GM18861 (cell line): ENCODE measurements around the gene DNAJC27.

ENCODE experiments used
- ATAC-seq: cut with Tn5 transposase; IDR thresholded peaks from one replicate; pipeline ENCODE4 v1.9.1; 2021; ENCODE audit not compliant: unreplicated experiment

Gene DNAJC27

DNA sequence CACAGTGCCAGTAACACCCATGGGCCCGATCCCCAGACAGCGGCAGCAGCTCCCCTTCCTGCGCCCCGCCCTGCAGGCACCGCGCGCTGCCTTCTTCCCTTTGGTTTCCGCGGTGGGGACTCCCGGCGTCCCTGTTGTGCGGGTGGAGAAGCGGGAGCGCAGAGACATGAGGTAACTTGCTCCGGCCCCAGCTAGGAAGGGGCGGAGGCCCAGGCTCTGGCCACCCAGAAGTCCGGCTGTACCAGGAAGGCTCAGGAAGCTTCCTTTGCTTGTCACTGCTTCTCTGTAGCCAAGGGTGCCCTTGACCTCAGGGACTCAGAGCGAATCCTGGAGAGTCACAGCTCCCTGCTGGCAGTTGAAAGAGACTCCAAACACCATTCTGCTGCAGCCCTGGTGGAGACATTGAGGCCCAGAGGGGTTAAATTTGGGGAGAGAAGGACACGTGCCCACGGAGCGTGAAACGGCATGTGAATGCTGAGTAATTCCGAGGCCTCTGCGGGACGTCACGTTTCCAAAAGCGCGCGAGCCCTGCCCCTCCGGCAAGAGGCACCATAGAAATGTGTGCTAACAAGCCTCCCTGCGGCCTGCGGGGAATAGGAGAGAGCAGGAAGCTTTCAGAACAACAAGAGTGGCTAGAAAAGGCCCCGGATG, 45.0 kb downstream of the DNAJC27 start:
- ATAC-seq: no peak

DNA sequence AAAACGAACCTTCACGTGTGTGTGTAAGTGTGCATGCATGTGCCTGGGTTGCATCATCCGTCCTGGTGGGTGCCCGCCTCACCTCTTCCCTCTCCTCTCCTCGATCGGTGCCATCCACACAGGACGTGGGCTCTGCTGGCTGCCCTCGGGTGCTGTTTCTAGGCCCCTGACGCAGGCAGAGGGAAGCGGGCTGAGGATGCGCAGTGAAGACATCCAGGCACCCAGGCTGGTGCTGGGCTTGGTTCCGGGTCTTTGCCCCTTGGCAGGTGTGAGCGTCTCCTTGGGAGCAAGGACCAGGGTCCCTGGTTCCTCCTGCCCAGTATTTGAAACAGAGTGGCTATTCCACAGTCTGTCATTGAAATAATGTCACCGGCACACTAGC, 45.5 kb downstream of the DNAJC27 start:
- ATAC-seq: no peak

DNA sequence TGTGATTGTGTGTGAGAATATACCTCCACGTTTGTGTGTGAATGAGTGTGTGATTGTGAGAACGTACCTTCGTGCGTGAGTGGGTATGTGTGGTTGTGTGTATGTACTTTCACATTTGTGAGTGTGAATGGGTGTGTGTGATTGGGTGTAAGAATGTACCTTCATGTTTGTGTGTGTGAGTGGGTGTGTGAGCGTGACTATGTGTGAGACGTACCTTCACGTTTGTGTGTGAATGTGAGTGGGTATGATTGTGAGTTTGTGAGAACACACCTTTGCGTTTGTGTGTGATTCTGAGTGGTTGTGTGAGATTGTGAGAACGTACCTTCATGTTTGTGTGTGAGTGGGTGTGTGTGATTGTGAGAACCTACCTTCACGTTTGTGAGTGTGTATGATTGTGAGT, 45.9 kb downstream of the DNAJC27 start:
- ATAC-seq: no peak

DNA sequence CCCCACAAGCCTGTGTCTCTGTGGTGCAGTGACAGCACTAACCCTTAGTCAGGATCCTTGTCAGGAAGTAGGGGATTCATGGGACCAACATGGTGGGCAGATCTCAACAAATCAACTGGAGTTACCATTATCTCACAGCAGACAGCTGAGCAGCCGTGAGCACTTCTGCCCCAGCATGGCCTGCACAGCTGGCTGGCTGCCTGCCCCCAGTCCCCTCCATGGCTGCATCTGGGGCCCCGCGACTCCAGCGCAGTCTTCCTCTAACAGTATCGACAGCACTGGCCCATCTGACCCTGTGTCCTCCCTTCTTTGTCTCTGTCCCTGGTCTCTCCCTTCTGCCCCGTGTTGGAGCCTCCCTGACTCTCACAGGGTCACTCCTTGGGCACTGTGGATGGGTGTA, 47.0 kb downstream of the DNAJC27 start:
- ATAC-seq: no peak

DNA sequence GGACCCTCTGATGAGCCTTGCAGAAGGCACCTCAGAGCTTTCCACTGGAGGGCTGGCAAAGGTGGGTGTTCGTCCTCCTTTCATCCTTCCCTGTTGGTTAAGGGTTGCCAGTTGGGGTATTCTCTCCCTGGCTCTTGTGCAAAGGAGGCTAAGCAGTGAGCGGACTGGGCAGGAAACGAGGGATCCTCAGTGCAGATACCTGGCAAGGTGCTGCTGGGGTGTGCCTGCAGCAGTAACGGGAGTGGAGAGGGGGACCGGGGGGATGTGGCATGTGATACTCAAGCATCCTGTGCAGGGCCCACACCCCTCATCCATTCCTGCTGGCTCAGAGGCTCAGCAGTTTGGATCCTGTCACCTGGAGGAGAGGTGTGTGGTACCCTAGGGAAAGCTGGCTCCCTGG, 47.5 kb downstream of the DNAJC27 start:
- ATAC-seq: no peak

DNA sequence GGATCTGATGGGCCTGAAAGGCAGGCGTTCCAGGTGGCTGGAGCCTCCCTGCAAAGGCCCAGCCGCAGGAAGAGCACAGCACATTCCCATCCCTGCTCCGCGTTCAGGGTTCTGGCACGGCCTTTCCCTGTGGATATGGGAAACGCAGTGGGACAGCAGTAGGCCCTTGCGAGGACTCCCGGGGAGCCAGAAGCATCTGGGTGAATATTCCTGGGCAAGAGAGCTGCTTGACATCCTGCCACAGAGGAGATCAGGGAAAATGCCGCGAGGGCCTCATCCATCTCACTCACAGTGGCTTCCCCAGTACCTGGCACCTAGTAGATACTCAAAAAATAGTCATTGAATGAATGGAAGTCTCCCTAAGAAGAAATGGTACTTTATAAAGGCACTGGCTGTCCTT, 48.6 kb downstream of the DNAJC27 start:
- no peak for ATAC-seq

DNA sequence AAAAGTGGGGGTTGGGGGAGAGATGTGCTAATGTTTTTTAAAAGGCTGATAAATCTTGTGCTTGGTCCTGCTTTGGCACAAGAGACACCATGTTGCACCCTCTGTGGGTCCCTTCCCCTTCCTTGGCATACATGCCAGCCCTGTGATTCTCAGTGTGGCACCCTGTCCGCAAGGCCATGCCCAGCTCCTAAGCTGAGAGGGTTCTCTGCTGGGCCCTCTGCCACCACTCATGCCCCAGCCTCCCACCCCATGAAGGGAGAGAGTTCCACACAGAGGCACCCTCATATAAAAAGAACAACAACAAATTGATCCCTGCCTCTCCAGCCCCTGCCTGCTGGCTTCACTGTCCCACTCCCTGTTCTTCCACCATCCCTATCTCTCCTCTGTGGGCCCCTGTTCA, 49.2 kb downstream of the DNAJC27 start:
- no peak for ATAC-seq

DNA sequence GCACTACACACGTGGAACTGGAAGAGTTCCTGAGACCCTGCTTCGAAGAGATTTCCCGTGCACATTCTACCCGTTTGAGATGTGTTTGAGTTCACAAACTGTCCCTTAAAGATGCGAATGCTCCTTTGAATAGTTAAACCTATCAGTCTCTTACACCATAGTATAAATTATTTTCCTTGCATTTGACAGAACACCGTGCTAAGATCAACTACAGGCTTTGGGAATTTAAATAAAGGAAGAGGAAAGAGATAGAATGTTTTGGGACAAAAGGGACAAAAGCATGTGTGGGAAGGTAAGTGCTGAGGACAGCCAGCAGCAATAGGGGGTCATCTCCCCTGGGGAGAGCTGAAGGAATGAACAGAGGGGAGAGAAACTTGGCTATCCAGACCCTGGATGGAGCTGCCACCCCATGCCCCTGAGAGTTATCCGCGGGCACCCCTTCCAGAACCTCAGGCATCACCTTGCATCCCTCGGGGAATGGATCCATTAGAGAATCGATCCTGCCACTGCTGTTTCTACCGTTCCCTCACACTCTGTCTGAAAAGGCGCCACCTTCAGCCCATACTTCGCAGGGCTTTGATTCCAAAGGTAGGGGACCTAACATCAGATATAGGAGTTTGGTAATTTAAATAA, 50.8 kb downstream of the DNAJC27 start:
- no peak for ATAC-seq

DNA sequence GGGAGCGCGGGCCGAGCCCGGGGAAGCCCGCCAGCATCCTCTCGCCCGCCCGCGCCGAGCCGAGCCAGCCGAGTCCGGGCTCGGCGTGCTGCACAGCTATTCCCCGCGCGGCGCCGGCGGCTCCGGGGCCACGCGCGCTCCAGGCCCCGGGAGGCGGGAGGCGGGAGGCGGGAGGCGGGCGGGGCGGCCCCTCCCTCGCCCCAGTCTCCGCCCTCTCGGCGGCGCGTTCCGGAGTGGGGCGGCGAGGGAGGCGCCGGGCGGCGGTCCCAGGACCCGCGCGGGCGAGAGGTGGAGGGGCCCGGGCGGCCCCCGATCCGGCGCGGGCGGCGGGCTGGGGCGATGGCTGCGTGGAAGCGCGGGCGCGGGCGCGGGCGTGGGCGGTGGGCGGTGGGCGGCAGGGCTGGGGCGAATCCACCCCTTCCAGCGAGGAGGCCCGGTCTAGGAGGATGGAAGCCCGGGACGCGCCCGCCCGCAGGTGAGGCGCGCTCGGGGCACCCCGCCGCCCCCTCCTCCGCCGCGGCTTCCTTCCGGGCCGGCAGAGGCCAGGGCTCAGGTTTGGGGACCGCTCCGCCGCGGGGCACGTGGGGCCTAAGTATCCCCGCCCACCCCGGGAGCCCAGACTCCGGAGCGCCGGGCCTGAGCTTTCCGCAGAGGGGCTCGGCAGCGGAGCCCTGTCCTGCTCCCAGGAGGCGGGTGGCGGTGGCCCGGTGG, 51.5 kb downstream of the DNAJC27 start, which contains the start of gene ADCY3:
TSS of gene ADCY3 (minus strand) at position 140 of the 711 bp plus-strand sequence. CDS start 1,250 bp downstream, outside the sequence.
- ATAC-seq: peak; percentile 29

DNA sequence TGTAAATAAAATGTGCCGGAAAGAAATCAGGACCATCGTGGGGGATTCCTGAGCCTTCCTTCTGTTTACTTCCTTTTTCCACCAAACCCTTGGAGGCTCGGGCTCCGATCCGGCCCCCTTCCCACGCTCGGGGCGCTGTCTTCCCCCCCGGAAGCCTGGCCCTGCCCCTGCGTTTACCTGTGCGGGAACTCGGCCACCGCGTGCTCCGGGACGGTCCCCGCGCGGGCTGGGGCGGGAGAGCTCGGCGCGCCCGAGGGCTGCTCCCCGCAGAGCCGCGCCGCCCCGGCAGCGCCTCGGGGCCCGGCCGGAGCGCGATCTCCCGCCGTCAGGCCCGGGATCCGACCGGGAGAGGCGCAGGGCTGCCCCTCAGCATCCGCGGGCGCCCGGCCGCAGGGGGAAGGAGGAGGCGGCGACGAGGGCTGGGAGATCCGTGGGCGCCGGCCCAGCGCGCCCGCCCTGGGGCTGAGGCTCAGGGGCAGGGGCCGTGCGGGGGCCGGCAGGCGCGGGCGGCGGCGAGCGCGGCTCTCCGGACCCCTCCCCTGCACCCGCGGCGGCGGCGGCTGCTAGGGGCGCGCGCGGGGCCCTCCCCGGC, 52.2 kb downstream of the DNAJC27 start:
- peak; percentile 9 for ATAC-seq

DNA sequence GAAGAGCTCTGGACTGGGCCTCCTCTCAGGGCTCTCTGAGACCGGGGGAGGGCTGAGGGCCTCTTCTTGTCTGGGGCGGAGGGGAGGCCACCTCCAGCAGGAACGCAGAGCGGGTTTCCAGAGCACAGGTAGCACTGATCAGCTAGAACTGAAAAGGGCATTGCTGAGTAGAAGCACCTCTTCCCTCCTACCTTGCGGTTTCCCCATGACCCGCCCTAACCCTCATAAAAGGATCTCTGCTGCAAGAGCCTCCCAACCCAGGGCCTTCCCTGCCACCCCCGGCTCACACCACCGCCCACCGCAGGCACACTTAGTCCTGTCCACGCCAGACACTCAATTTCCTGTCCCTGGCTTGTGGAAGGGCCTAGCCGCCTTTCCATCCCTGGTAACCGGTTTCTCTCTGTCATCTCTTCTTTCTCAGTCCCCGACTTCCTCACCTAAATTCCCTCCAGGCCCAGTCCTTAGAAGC, 52.7 kb downstream of the DNAJC27 start:
- no peak for ATAC-seq

DNA sequence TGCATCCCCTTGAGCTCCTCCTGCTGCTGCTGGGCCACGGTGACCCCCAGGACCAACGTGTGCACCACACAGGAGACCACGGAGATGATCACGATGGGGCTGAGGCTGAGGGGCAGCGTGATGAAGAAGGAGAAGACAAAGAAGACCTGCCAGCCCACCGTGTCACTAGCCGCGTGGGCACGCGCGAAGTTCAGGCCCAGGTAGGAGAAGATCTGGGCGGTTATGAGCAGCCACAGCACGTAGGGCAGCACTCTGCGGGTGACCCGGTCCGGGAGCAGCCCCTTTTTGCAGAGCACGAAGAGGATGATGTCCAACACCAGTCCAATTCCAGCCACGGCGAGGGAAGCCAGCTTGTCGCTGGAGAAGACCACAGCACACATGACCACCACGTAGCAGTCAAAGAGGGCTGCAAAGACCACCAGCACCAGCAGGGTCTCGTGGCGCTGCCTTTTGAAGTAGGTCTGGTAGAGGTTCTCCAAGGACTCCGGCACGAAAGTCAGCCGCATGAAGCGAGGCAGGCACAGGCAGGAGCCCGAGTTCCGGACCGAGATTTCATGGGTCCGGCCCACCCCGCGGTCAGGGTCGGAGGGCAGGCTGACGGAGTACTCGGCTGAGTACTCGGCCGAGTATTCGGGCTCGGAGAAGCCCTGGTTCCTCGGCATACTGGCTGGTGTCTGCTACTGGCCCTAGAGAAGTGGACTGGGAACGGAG, 53.3 kb downstream of the DNAJC27 start:
- ATAC-seq: no peak

DNA sequence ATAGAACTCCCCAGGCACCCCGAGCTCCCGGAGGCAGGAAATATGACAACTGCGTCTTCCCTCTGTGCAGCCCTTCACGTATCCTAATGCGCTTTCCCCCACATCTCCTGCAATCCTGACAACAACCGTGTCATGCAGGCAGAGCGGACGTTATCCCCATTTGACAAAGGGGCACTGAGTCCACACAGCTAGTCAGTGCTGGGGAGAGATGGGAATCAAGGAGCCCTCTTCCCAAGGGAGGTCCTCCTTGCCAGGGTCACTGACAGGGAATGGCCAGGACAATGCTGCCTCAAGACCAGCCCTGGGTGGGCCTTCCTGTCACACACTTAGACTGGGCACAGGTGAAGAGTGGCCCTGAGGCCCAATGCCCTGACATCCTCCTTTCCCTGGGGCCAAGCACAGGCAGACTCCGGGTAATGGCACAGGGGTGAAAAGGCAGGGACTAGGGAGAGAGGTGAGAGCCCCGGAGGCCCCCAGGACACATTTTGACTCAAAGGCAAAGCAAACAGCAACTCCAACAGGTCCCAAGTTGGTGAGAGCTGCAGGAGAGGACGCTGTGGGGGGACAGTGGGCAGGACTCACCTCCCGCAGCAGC, 53.9 kb downstream of the DNAJC27 start:
- ATAC-seq: no peak

DNA sequence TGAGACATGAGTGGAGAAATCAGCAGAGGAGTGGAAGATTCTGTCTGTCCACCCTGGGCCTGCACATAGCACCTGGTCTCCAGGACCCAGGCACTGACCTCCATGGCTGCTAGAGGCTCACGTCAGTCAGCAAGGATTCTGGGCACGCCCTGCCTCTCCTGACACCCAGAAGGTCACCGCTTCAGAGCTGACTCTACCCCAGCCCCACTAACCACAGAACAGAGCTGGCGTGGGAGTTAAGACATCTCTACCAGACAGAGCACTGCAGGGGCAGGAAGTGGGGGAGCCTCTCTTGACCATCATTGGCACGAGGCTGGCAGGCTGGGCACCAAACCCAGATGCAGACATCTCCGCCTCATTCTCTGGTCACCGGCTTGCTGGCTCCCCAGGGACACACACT, 54.7 kb downstream of the DNAJC27 start:
- peak; percentile 30 for ATAC-seq

DNA sequence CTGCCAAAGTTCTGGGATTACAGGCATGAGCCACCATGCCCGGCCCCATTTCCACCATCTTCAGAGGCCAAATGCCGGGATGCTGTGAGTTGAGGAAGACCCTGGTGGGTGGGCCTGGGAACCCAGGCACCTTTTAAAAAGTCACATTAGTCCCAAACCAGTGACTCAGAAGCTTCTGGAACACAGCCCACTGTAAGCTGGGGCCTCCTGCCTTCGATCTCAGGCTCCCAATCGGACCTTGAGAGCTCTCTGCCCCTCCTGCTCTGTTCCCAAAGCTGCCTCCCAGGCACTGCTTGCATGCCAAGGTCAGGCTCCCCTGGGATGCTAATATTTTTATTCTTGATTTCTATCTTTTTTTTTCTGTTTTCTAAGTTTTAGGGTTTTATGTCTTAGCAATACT, 56.0 kb downstream of the DNAJC27 start:
- ATAC-seq: no peak

DNA sequence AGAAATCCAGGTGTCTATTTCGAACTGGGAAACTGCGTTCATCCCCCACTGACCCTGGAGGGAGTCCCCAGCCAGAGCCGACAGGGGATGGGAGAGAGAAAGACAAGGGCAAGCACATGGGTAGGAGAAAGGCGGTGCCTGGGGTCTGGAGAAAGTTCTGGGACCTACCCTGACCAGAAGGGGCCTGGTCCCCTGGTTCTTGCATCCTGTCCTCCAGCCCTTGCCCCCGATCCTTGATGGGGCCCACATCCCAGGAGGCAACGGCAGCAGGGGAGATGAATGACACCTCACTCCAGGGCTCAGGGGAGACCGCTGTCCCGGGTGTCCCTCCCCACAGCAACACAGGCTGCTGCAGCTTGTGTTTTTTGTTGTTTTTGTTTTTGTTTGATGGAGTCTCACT, 56.6 kb downstream of the DNAJC27 start:
- ATAC-seq: no peak

DNA sequence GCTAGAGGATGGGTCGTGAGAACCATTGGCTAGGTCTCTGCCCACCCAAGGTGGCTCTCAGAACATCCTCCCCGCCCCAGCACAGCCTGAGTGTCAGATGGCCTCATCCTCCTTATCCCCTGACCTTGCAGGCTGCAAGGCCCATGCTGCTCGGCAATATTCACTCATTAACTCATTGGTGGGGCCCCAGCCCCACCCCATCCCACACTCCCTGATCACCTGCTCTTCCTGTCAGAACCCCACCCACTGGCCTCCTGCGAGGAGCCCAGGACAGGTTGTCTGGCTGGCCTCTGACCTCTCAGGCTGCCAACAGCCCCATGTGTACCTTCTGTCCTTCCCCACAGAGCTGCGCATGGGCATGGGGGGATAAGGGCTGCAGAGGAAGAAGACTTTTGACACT, 57.0 kb downstream of the DNAJC27 start:
- no peak for ATAC-seq

DNA sequence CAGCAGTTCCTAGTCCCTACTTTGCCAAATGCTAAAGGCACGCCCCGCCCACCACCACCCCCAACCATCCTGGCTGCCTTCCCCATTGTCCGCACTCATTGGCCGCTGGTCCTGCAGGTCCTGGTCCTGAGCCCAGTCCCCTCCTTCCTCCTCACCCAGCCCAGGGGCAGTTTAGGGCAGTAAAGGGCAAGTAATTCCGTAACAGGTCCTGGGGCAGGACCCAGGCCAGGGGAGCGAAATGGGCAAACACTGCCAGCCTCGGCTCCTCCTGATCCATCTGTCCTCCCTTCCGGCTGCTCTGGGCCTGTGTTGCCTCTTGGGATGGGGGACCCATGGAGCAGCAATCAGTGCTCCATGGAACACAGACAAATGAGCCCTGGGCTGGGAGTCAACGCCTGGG, 57.8 kb downstream of the DNAJC27 start:
- no peak for ATAC-seq

DNA sequence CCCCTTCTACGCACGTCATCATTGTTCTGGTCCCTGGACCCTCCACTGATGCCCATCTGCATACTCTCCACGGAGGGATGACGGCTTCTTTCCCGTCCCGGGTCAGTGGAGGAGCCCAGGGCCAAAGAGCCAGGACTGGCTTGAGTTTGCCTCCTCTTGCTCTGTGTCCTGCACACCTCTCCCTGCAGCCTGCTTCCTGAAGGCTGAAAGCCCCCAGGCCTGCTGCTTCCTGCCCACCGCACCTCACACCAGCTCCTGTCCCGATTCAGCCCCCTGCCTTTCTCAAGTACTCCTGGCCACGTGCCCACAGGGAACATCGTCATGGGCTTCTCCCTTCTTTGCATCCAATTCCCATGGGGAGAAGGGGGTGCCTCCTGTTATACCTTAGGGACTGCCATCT, 58.8 kb downstream of the DNAJC27 start:
- no peak for ATAC-seq

DNA sequence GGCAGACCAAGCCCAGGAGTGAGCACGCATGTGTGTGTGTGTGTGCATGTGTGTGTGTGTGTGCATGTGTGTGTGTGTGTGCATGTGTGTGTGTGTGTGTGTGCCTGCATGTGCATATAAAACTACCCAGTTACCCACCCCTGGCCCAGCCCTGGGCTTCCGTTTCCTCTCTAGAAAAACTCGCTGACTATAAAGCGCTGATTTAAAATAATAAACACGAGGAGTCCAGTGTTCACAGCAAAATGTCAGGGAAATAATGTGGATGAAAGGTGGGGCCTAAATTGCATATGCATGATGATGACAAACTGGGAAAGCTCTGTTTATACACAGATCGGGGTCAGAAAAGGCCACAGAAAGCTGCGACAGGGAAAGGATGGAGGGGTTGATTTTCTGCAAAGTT, 59.2 kb downstream of the DNAJC27 start:
- ATAC-seq: no peak

DNA sequence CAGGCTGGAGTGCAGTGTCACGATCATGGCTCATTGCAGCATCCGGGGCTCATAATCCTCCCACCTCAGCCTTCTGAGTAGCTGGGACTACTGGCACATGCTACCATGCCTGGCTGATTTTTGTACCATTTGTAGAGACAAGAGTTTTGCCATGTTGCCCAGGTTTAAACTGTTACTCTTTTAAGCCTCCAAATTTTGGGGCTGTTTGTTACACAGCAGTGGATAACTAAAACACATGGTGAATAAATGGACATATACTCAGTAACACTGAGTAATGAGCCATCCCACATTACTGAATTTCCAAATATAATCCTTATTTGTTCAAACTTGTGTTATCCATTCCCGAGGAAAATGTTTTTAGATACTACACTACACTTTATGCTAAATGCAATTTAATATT, 61.5 kb downstream of the DNAJC27 start:
- ATAC-seq: no peak
